Osteoblast (primary cell): ENCODE measurements around the gene MAP2K5. TPM values are rescaled to one million over a fixed set of nuclear protein-coding genes. Genes with fewer than 3 reads are reported as not detected.

ENCODE experiments used
- DNase-seq: peaks from one replicate; pipeline ENCODE4 v3.0.0; 2011; ENCODE audit warnings: low spot score, mixed read lengths; ENCODE audit not compliant: insufficient read length; ENCODE audit errors: missing footprints
- H2AFZ ChIP-seq: 2 replicates; pipeline ENCODE4 v1.6.0; 2011; ENCODE audit warnings: mild to moderate bottlenecking, low read length
- H3K27ac ChIP-seq: 2 replicates; pipeline ENCODE4 v1.5.1; 2011; ENCODE audit warnings: mild to moderate bottlenecking, low read depth, low read length, moderate library complexity
- H3K27me3 ChIP-seq: 2 replicates; pipeline ENCODE4 v1.6.0; 2012; ENCODE audit warnings: mild to moderate bottlenecking, control low read depth, inconsistent platforms, low read length, moderate library complexity; ENCODE audit not compliant: insufficient read depth
- H3K36me3 ChIP-seq: 2 replicates; pipeline ENCODE4 v1.5.1; 2011; ENCODE audit warnings: mild to moderate bottlenecking, low read length, control low read depth, moderate library complexity; ENCODE audit not compliant: insufficient read depth
- H3K4me1 ChIP-seq: 2 replicates; pipeline ENCODE4 v1.5.1; 2011; ENCODE audit warnings: mild to moderate bottlenecking, low read length, control low read depth, moderate library complexity; ENCODE audit not compliant: insufficient read depth
- H3K4me2 ChIP-seq: 2 replicates; pipeline ENCODE4 v1.6.0; 2011; ENCODE audit warnings: mild to moderate bottlenecking, low read length; ENCODE audit not compliant: insufficient read depth
- H3K4me3 ChIP-seq: fragments of 200-600 bp; sonication (generic); 3 replicates; pipeline ENCODE4 v1.5.1; 2012; ENCODE audit warnings: mild to moderate bottlenecking, low read length, inconsistent platforms; ENCODE audit not compliant: insufficient read depth
- H3K79me2 ChIP-seq: 2 replicates; pipeline ENCODE4 v1.6.0; 2012; ENCODE audit warnings: mild to moderate bottlenecking, low read length, control low read depth, inconsistent platforms; ENCODE audit not compliant: insufficient read depth
- H3K9me3 ChIP-seq: 2 replicates; pipeline ENCODE4 v1.5.1; 2011; ENCODE audit warnings: low read depth, low read length, control low read depth
- H4K20me1 ChIP-seq: 2 replicates; pipeline ENCODE4 v1.6.0; 2012; ENCODE audit warnings: mild to moderate bottlenecking, low read length, control low read depth; ENCODE audit not compliant: insufficient read depth
- total RNA-seq: library from RNA; depleted of rRNA; stranded (reverse); fragments of >200 nt; gene quantifications from 2 replicates; pipeline ENCODE4 v1.2.3, GENCODE V29; 2012
- TF ChIP-seq, protein P1 (sequence below): IDR thresholded peaks from 2 replicates; pipeline ENCODE4 v1.5.1; 2011; ENCODE audit warnings: mild to moderate bottlenecking, low read depth, low read length, moderate library complexity; ENCODE audit errors: extremely low read depth

MAP2K5 gene
- total RNA-seq, 1 donor, result 10.1 TPM

DNA sequence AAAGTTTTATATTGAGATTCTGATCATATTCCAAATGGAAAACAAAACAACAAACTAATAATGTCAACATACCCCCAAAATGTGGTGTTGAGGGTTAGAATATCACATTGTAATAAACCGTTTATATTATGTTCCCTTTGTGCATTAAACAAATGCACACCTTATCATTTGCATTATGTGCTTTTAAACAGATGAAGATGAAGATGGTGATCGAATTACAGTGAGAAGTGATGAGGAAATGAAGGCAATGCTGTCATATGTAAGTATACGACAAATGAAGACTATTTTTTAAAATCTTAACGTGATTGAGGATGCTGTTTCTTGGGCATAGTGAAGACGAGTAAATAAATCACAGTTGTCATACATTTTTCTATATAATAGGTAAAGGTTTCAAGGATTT, 20.6 kb downstream of the MAP2K5 start:
- H3K4me1 ChIP-seq, result no peaks in the 10 kb centered on the region
- H3K36me3 ChIP-seq, result no peaks in the 10 kb centered on the region
- no peak overlapping the region for H3K4me2 ChIP-seq
- H3K9me3 ChIP-seq, result no peaks in the 10 kb centered on the region
- no peak overlapping the region for H2AFZ ChIP-seq
- no peak overlapping the region for H3K27ac ChIP-seq
- H4K20me1 ChIP-seq, result no peaks in the 10 kb centered on the region
- TF ChIP-seq, protein P1, sequence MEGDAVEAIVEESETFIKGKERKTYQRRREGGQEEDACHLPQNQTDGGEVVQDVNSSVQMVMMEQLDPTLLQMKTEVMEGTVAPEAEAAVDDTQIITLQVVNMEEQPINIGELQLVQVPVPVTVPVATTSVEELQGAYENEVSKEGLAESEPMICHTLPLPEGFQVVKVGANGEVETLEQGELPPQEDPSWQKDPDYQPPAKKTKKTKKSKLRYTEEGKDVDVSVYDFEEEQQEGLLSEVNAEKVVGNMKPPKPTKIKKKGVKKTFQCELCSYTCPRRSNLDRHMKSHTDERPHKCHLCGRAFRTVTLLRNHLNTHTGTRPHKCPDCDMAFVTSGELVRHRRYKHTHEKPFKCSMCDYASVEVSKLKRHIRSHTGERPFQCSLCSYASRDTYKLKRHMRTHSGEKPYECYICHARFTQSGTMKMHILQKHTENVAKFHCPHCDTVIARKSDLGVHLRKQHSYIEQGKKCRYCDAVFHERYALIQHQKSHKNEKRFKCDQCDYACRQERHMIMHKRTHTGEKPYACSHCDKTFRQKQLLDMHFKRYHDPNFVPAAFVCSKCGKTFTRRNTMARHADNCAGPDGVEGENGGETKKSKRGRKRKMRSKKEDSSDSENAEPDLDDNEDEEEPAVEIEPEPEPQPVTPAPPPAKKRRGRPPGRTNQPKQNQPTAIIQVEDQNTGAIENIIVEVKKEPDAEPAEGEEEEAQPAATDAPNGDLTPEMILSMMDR, result no peak
- no peak for DNase-seq
- no peaks in the 10 kb centered on the region for H3K79me2 ChIP-seq
- no peak overlapping the region for H3K4me3 ChIP-seq
- H3K27me3 ChIP-seq, result no peaks in the 10 kb centered on the region

DNA sequence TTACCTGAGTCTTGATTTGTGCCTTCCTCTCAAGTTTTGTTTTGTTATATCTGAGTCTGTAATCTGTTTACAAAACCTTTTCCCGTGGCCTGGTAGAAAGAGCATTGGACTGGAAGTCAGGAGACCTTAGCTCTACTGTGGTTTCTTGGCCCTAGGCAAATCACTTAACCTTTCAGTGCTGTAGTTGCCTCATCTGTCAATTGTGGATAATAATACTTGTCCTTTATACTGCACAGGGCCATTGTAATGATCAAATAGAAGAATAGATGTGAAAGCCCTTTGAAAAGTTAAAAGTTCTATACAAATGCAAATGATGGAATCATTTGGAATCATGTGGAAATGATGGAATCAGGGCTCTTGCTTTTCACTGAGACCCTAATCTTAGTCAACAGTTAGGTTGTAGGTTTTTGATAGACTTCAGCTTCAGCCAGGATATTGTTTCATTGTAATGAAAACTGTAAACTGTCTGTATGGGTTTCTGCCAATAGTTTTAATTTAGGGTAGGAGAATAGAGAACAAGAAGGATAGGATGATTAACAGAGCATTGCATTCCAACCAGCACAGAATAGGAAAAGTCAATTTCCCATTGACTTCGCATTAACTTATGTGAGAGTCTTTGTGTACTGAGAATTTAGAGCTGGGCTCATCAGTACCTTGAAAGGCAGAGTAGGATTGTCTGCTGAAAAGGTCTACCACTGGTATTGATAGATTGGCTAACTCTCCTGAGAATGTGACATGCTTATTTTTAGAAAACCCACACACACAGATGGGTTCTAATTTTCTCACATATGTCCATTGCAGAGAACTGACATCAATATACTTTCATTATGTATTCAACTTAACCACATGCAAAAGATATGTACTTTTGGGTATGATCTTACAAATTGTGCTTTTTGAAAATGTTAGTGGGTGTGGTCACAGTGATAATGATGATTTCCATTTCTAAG, 21.8 kb downstream of the MAP2K5 start:
- Histone ChIP-seq H2AFZ (no peak overlapping the region), H3K4me3 (no peak overlapping the region), H3K4me1 (no peaks in the 10 kb centered on the region), H3K27ac (no peak overlapping the region), H3K36me3 (no peaks in the 10 kb centered on the region), H3K4me2 (no peak overlapping the region), H3K27me3 (no peaks in the 10 kb centered on the region), H4K20me1 (no peaks in the 10 kb centered on the region), H3K9me3 (no peaks in the 10 kb centered on the region), H3K79me2 (no peaks in the 10 kb centered on the region)
- no peak for DNase-seq
- TF ChIP-seq, protein P1, result no peak

DNA sequence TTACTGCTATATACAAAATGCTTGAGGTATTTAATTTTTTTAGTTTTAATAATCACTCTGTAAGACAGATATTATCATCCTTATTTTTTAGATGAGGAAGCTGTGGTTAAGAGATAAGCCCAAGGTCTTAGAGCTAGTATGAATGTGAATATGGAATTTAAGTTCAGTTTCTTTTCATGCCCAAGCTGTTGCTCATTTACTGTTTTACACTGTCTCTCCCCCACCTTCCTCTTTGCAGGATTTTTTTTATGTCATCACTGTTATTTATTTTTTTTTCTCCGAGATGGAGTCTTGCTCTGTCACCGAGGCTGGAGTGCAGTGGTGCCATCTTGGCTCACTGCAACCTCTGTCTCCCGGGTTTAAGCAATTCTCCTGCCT, 22.5 kb downstream of the MAP2K5 start:
- no peak for DNase-seq

DNA sequence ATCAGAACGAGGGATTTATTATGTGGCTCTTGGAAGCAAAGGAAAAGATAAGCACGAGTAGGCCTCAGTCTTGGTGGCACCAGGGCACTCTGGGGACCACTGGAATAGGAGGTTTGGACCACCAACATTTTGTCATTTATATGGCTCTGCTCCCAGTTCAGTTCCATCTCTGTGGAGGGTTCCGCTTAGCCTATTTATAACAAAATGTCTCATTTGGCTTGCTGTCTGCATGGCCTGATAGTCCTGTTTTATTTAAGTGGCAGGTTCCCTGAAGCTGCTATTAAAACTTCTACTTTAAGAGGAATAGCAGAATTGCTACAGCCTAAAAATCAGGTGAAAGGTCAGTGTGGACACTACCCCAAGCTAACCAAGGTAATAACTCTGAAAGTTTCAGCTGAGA, 27.2 kb downstream of the MAP2K5 start:
- Histone ChIP-seq H3K27ac (no peak overlapping the region), H3K4me3 (no peak overlapping the region), H2AFZ (no peak overlapping the region), H3K9me3 (no peaks in the 10 kb centered on the region), H3K36me3 (no peaks in the 10 kb centered on the region), H3K27me3 (no peaks in the 10 kb centered on the region), H4K20me1 (no peaks in the 10 kb centered on the region), H3K4me1 (no peaks in the 10 kb centered on the region), H3K79me2 (no peaks in the 10 kb centered on the region), H3K4me2 (no peak overlapping the region)
- TF ChIP-seq, protein P1, result no peak
- no peak for DNase-seq

More for the DNA sequence above, 22.5 kb downstream of the MAP2K5 start:
- H3K79me2 ChIP-seq, result no peaks in the 10 kb centered on the region
- no peak overlapping the region for H3K27ac ChIP-seq
- no peaks in the 10 kb centered on the region for H4K20me1 ChIP-seq
- H3K4me3 ChIP-seq, result no peak overlapping the region
- H3K36me3 ChIP-seq, result no peaks in the 10 kb centered on the region
- TF ChIP-seq, protein P1, result no peak
- H2AFZ ChIP-seq, result no peak overlapping the region
- H3K4me2 ChIP-seq, result no peak overlapping the region
- no peaks in the 10 kb centered on the region for H3K9me3 ChIP-seq
- no peaks in the 10 kb centered on the region for H3K4me1 ChIP-seq
- H3K27me3 ChIP-seq, result no peaks in the 10 kb centered on the region
